AG09309 (cell line): ENCODE data around the gene PZP.
"Not testable (repeated sequence)": the region's sequence is repeated elsewhere in the genome, so short reads cannot be mapped to it uniquely, and the experiment has no call there.

Experiments
- DNase-seq: peaks from one replicate; pipeline ENCODE4 v3.0.0-alpha.2; 2010; ENCODE audit warnings: low read depth
- H3K4me3 ChIP-seq: 2 replicates; pipeline ENCODE4 v1.5.1; 2011; ENCODE audit warnings: mild to moderate bottlenecking, low read depth, low read length, moderate library complexity; ENCODE audit not compliant: control insufficient read depth
- TF ChIP-seq, protein P1 (sequence below): IDR thresholded peaks from 2 replicates; pipeline ENCODE4 v1.5.1; 2011; ENCODE audit warnings: mild to moderate bottlenecking, low read depth, low read length, inconsistent platforms; ENCODE audit not compliant: insufficient read depth, control insufficient read depth; ENCODE audit errors: missing control alignments

Gene PZP

GRCh38 chr12:9208229-9208628 is at the start of gene PZP:
TSS of gene PZP (minus strand) at chr12:9208395. CDS start at chr12:9208341, 54 bp downstream.
- no peak for DNase-seq
- H3K4me3 ChIP-seq, result no peak within 1 kb of the TSS
- TF ChIP-seq, protein P1, sequence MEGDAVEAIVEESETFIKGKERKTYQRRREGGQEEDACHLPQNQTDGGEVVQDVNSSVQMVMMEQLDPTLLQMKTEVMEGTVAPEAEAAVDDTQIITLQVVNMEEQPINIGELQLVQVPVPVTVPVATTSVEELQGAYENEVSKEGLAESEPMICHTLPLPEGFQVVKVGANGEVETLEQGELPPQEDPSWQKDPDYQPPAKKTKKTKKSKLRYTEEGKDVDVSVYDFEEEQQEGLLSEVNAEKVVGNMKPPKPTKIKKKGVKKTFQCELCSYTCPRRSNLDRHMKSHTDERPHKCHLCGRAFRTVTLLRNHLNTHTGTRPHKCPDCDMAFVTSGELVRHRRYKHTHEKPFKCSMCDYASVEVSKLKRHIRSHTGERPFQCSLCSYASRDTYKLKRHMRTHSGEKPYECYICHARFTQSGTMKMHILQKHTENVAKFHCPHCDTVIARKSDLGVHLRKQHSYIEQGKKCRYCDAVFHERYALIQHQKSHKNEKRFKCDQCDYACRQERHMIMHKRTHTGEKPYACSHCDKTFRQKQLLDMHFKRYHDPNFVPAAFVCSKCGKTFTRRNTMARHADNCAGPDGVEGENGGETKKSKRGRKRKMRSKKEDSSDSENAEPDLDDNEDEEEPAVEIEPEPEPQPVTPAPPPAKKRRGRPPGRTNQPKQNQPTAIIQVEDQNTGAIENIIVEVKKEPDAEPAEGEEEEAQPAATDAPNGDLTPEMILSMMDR, result no peak

- TF ChIP-seq, protein P1, result no peak
- DNase-seq, result no peak
- H3K4me3 ChIP-seq, result no peak overlapping the region
Observed at GRCh38 chr12:9256758-9257405, 48.7 kb upstream of the PZP start.

- TF ChIP-seq, protein P1, result no peak
- no peak overlapping the region for H3K4me3 ChIP-seq
- no peak for DNase-seq
Observed at GRCh38 chr12:9256341-9256740, 48.1 kb upstream of the PZP start.

- no peak for DNase-seq
- TF ChIP-seq, protein P1, result no peak
- no peak overlapping the region for H3K4me3 ChIP-seq
Observed at GRCh38 chr12:9255837-9256236, 47.6 kb upstream of the PZP start.

GRCh38 chr12:9253464-9253863 is 45.3 kb upstream of the PZP start:
- no peak overlapping the region for H3K4me3 ChIP-seq
- TF ChIP-seq, protein P1, result no peak
- no peak for DNase-seq

- not testable (repeated sequence) for DNase-seq, H3K4me3 ChIP-seq
Observed at GRCh38 chr12:9252791-9253190, 44.6 kb upstream of the PZP start.

DNA sequence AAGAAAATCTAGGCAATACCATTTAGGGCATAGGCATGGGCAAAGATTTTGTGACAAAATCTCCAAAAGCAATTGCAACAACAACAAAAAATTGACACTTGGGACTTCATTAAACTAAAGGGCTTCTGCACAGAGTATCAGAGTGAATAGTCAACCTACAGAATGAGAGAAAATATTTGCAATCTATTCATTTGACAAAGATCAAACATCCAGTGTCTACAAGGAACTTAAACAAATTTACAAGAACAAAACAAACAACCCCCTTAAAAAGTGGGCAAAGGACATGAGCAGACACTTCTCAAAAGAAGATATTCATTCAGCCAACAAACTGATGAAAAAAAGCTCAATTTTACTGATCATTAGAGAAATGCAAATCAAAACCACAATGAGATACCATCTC is 44.1 kb upstream of the PZP start:
- no peak for DNase-seq
- TF ChIP-seq, protein P1, result no peak
- no peak overlapping the region for H3K4me3 ChIP-seq
